Activated T-cell treated with anti-CD3 and anti-CD28 coated beads, Interleukin-2, amount 50 U/mL, for 48 hours (primary cell): ENCODE measurements around the gene GCFC2.
A peak's percentile ranks its signal among the peaks of the same experiment; 100 is the strongest.
"Not testable (repeated sequence)": the region's sequence is repeated elsewhere in the genome, so short reads cannot be mapped to it uniquely, and the experiment has no call there.

Experiments
- DNase-seq, 2 experiments: peaks; one replicate each; pipeline ENCODE4 v3.0.0-alpha.2; 2020

Gene GCFC2

DNA sequence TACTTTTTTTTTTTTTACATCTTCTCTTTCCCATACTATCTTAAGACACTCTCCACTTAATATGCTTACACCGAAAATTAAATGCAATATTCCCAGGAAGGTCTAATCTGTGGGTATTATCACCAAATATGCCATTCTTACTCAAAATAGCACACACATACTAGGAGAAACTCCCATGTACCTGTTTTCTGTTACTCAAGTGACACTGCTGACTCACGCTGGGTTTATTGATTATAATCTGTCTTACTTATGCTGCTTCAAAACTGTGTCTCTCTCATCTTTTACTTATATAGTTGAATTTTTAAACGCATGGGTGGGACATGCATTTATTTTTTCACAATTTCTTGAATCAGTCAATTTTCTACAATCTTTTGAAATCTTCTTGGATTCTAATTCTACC lies 34.3 kb downstream of the GCFC2 start:
- no peak for DNase-seq

- DNase-seq: no peak
Observed at GRCh38 chr2:75675908-75676307, 34.8 kb downstream of the GCFC2 start.

GRCh38 chr2:75675423-75675822 lies 35.3 kb downstream of the GCFC2 start:
- DNase-seq: not testable (repeated sequence)

GRCh38 chr2:75667884-75668283 lies 42.8 kb downstream of the GCFC2 start:
- DNase-seq: no peak

- DNase-seq: no peak
Observed at GRCh38 chr2:75666911-75667310, 43.8 kb downstream of the GCFC2 start.

- DNase-seq: no peak
Observed at GRCh38 chr2:75657798-75658197, 52.9 kb downstream of the GCFC2 start.

DNA sequence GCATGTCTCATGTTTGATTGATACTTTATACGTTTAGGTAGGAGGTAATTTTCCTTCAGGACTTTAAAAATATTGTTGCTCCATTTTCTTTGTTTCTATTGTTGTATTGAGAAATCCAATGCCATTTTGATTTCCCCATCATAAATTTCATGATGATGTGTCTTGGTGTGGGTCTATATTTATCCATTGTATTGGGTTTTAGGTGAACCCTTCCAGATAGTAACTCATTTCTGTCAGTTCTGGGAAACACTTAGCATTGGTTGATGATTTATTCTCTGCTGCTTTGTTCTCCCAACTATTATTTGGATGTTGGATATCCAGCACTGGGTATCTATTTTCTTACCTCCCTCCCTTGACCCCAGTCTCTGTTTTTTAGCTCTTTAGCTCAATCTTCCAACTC lies 54.2 kb downstream of the GCFC2 start:
- no peak for DNase-seq

DNA sequence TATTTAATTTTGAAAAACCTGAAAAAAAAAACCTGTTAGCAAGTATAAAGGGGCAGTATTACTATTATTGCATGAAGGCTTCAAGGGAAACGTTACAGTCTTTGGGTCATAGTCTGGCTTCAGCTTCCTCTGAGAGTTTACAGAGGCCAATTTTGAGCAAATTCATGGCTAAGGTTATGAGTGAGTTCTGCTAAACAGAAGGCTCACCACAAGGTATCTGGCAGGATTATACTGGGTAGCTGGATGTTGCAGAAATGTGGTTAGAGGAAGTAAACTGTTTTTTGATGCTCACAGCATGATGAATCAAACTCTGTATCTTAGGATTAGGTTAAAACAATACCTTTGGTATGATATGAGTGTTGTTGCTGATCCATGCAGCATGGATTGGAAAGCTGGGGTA lies 54.9 kb downstream of the GCFC2 start:
- no peak for DNase-seq

DNA sequence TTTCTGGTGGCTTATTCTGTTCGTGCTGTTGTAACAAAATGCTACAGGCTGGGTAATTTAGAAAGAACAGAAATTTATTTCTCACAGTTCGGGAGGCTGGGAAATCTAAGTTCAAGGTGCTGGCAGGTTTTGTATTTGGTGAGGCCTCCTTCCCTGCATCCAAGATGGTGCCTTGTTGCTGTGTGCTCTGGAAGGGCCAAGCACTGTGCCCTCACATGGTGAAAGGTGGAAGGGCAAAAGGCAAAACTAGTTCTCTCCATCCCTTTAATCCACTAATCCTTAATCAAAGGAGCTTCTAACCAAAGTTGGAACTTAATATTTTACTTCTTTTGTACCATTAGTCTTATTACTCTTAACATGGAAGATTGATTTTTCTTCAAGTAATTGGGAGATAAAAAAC lies 56.7 kb downstream of the GCFC2 start:
- DNase-seq: no peak

- DNase-seq: no peak
Observed at GRCh38 chr2:75647771-75648170, 62.9 kb downstream of the GCFC2 start.

- peak; percentile 78 to 83 for DNase-seq
Observed at GRCh38 chr2:75646583-75647425, 63.9 kb downstream of the GCFC2 start, which contains the start of gene MRPL19. Gene MRPL19, plus strand, starts transcription at chr2:75646783. Its CDS starts 25 bp downstream, at chr2:75646808.

GRCh38 chr2:75646090-75646582 lies 64.6 kb downstream of the GCFC2 start:
- no peak for DNase-seq

GRCh38 chr2:75645643-75646042 lies 65.1 kb downstream of the GCFC2 start:
- DNase-seq: no peak

DNA sequence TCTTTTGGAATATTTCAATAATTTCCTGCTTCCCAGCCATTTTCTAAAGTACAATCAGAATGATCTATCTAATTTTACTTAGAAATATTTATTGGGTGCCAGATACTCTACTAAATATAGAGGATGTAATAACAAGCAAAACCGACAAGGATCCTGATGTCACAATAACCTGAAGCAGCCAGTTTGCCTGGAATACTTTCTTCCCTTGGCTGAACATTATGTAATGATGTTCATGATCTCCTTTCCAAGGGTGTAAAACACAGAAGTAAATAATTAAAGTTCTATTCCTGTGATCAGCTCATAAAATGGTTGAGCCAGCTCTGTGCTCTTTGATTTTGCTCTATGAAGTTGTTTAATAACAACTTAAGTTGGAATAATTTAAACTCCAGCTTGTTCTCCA lies 66.7 kb downstream of the GCFC2 start:
- DNase-seq: no peak

DNA sequence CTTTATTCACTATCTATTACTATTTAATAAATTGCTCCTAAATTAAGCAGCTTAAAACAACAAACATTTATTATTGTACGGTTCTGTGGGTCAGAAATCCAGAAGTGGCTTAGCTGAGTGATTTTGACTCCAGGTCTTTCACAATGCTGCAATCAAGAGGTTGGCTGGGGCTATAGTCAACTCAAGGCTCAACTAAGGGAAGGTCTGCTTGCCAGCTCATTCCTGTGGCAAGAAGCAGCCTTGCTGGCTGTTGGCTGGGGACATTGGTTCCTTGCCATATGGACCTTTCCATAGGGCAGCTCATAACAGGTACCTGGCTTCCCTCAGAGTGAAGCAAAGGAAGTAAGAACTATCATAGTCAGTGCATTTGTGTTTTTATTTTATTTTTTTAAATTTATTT lies 69.1 kb downstream of the GCFC2 start:
- no peak for DNase-seq

DNA sequence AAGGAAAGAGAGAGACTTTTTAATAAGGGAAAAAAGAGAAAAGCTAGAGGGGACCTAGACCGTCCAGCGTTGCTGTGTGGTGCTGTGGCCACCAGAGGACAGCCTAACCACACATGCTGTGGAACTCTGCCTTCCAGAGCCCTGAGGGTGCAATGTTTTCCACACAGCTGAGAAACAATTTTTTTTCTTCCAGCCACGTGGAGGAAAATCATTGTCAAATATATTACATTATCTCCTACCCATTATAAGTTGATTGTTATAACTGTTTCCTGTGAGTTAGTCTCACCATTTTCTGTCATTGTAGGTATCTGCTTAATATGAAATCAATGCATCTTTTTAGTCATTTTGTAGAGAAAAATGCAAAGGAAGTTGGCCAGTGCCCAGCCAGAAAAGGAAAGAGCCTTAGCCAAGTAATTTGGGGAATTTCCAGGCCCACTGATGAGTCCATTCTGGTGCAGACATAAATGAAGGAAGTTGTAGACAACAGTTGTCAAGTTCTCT lies 70.0 kb downstream of the GCFC2 start:
- peak; percentile 50 to 66 for DNase-seq

- DNase-seq: no peak
Observed at GRCh38 chr2:75637568-75637967, 73.1 kb downstream of the GCFC2 start.

GRCh38 chr2:75634945-75635344 lies 75.8 kb downstream of the GCFC2 start:
- no peak for DNase-seq

DNA sequence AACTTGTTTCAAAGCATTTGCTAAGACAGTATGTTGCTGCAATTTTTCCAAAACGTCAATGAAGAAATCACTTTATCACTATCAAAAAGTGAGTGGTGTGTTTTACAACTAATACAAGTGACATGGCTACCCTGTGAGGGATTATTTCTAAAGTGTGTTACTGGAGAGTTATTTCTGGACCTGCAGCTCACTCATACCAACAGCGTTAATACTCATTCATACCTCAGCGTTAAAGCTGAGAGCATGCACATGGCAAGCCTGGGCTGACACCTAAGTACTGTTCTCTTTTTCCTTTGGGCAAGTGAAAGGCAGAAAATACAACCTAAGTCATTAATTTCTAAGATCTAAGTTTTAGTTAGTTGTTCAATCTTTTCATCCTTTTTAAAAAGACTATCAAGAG lies 77.1 kb downstream of the GCFC2 start:
- no peak for DNase-seq

GRCh38 chr2:75632813-75633212 lies 77.9 kb downstream of the GCFC2 start:
- no peak for DNase-seq

GRCh38 chr2:75632091-75632701 lies 78.5 kb downstream of the GCFC2 start:
- no peak for DNase-seq

DNA sequence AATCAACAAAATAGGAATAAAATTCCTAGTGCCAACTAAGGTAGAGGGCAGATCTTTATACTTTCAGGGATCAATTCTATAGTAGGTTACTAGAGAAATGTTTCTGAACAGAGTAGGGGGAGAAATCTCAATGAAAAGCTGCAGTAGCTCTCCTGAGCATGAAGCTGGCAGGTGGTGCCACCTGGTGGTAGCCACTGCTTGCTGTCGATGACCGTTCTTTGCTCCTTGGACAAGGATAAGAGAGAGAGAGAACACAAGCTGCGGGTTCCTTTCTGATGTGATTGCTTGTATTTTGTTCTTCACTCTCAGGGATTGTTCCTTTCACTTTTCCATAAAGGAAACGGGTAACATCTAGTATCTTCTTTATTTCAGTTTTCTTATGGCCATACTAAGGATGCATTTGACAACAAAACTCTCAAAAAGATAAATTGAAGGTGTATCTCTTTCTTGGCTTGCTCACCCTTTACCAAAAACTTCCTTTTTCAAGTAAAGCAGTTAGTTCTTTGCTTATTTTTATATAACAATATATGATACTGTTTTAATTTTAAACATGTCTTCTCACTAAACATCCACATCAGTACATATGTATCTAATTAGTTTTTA lies 82.7 kb downstream of the GCFC2 start:
- DNase-seq: peak; percentile 72 to 75

DNA sequence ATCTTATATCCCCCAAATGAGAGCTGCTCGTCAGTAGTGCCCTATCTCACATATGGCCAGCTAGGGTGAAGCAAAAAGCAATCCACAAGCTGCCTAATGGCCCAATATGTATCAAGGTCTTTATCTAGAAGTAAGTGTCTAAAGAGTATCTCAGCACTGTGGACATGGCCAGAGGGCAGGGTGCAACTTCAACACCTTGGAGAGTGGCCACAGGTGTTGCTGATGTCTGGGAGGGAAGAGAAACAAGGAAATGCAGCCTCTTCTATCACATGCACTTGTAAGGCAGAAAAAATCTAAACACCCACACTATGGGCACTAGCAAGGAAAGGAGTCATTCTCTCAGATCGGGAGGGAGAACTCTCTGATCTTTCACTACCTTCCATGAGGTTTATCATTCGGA lies 87.8 kb downstream of the GCFC2 start:
- no peak for DNase-seq

- no peak for DNase-seq
Observed at GRCh38 chr2:75622500-75622899, 88.2 kb downstream of the GCFC2 start.
